B cell (primary cell): ENCODE results near the gene PPP2CA. TPM values are rescaled to one million over a fixed set of nuclear protein-coding genes. Genes with fewer than 3 reads are reported as not detected.

Source experiments
- ATAC-seq: fragments of 200-7000 bp; cut with Tn5 transposase; one replicate; pipeline ENCODE4 v1.10.0; 2021; ENCODE audit warnings: low read depth, mild to moderate bottlenecking, moderate number of reproducible peaks, moderate library complexity
- CTCF ChIA-PET: fragments of 350-600 bp; sonication (Branson Sonifier 250); formaldehyde crosslinking; loops from one replicate; lab custom pipeline; 2021; ENCODE audit warnings: antibody characterized with exemption, inconsistent platforms; lab: Charles Lee
- POLR2A ChIA-PET: fragments of 350-600 bp; sonication (Branson Sonifier 250); formaldehyde crosslinking; loops from one replicate; lab custom pipeline; 2021; ENCODE audit warnings: antibody characterized with exemption; lab: Charles Lee
- DNase-seq: peaks from one replicate; pipeline ENCODE4 v3.0.0; 2013
- H2AFZ ChIP-seq: 2 replicates; pipeline ENCODE4 v1.6.1; 2012; ENCODE audit warnings: mild to moderate bottlenecking, low read depth, low read length; ENCODE audit not compliant: insufficient read depth, poor library complexity, severe bottlenecking
- H3K27ac ChIP-seq, 2 donors: 1 replicate in 1 of 2; 2 replicates in 1 of 2; pipeline ENCODE4 v1.5.1; 2012 to 2013; ENCODE audit warnings: low read length in 2 of 2, mild to moderate bottlenecking in 2 of 2, moderate library complexity in 1 of 2
- H3K27me3 ChIP-seq, 4 experiments: fragments of 200-600 bp in 1 of 4; sonication (generic) in 1 of 4; replicated peaks in 1 of 4; 1 replicate in 2 of 4; 2 replicates in 2 of 4; pipeline versions ENCODE4 v1.6.1 to v1.7.0; 2013 to 2016; ENCODE audit warnings: low read length in 3 of 4, mild to moderate bottlenecking in 2 of 4, mixed read lengths in 1 of 4, moderate library complexity in 1 of 4; ENCODE audit not compliant: insufficient read depth in 4 of 4, control insufficient read depth in 3 of 4; ENCODE audit errors: control extremely low read depth in 1 of 4
- H3K36me3 ChIP-seq, 2 experiments: replicated peaks in 1 of 2; 1 replicate in 1 of 2; 2 replicates in 1 of 2; pipeline versions ENCODE4 v1.6.1 to v1.7.1; 2013; ENCODE audit warnings: low read length in 1 of 2; ENCODE audit not compliant: insufficient read depth in 2 of 2, control insufficient read depth in 1 of 2; ENCODE audit errors: control extremely low read depth in 1 of 2, extremely low read depth in 1 of 2
- H3K4me1 ChIP-seq, 2 donors: fragments of 200-600 bp in 1 of 2; sonication (generic) in 1 of 2; 1 replicate in 1 of 2; 2 replicates in 1 of 2; pipeline versions ENCODE4 v1.5.1 to v1.6.1; 2013 to 2017; ENCODE audit warnings: low read length in 2 of 2; ENCODE audit not compliant: control insufficient read depth in 2 of 2, insufficient read depth in 2 of 2
- H3K4me2 ChIP-seq: replicated peaks from 2 replicates; pipeline ENCODE3; 2012; ENCODE audit warnings: mild to moderate bottlenecking, low read depth, low read length; ENCODE audit not compliant: poor library complexity, severe bottlenecking
- H3K4me3 ChIP-seq, 5 experiments: fragments of 200-600 bp in 1 of 5; sonication (generic) in 1 of 5; 1 replicate in 3 of 5; 2 replicates in 2 of 5; pipeline versions ENCODE4 v1.5.1 to v1.7.0; 2011 to 2016; ENCODE audit warnings: low read length in 4 of 5, mild to moderate bottlenecking in 4 of 5, low read depth in 2 of 5, control low read depth in 1 of 5, moderate library complexity in 1 of 5; ENCODE audit not compliant: insufficient read depth in 1 of 5; ENCODE audit errors: control extremely low read depth in 1 of 5, extremely low read depth in 1 of 5
- H3K79me2 ChIP-seq: fragments of 200-600 bp; sonication (generic); one replicate; pipeline ENCODE4 v1.6.0; 2016; ENCODE audit warnings: low read length; ENCODE audit not compliant: control insufficient read depth, insufficient read depth
- H3K9ac ChIP-seq: fragments of 200-600 bp; sonication (generic); 2 replicates; pipeline ENCODE4 v1.6.1; 2017; ENCODE audit warnings: mild to moderate bottlenecking, low read length, moderate library complexity
- H3K9me3 ChIP-seq, 3 donors: one replicate each; pipeline versions ENCODE4 v1.6.1 to v1.7.1; 2013; ENCODE audit warnings: low read length in 2 of 3; ENCODE audit not compliant: control insufficient read depth in 2 of 3, insufficient read depth in 1 of 3; ENCODE audit errors: control extremely low read depth in 1 of 3
- H4K20me1 ChIP-seq: 2 replicates; pipeline ENCODE4 v1.6.0; 2012; ENCODE audit warnings: mild to moderate bottlenecking, low read length; ENCODE audit not compliant: insufficient read depth, control insufficient read depth, poor library complexity, severe bottlenecking
- H3K27ac Mint-ChIP-seq: one replicate; pipeline ENCODE4 v1.8.0; 2021; ENCODE audit warnings: mixed read lengths
- H3K27me3 Mint-ChIP-seq: one replicate; pipeline ENCODE4 v1.8.0; 2021; ENCODE audit warnings: mixed read lengths
- H3K4me1 Mint-ChIP-seq: one replicate; pipeline ENCODE4 v1.8.0; 2021; ENCODE audit warnings: mixed read lengths
- H3K4me3 Mint-ChIP-seq: one replicate; pipeline ENCODE4 v1.8.0; 2021; ENCODE audit warnings: mixed read lengths
- H3K9me3 Mint-ChIP-seq: one replicate; pipeline ENCODE4 v1.8.0; 2022; ENCODE audit warnings: mixed read lengths; ENCODE audit not compliant: insufficient read depth
- EZH2 ChIP-seq: IDR thresholded peaks from 2 replicates; pipeline ENCODE4 v1.6.1; 2012; ENCODE audit warnings: borderline replicate concordance, low read depth, mild to moderate bottlenecking, moderate library complexity, low read length; ENCODE audit not compliant: insufficient read depth, poor library complexity, severe bottlenecking
- WGBS: methylation state at CpG from one replicate; pipeline ENCODE4 v1.1.5; 2013; ENCODE audit warnings: missing lambda C conversion rate; ENCODE audit not compliant: insufficient coverage; 5-methylcytosine and 5-hydroxymethylcytosine counted together
- intact Hi-C: fragments of 100-400 bp; cut with micrococcal nuclease; formaldehyde crosslinking; loops from one replicate; pipeline ENCODE4 v1.10.0; 2022
- polyA plus RNA-seq: library from polyadenylated mRNA; depleted of rRNA; stranded (reverse); fragments of >200 nt; gene quantifications from 2 replicates; pipeline ENCODE4 v1.2.3, GENCODE V29; 2012
- total RNA-seq, 2 donors: library from RNA; stranded (reverse); fragments of 120-200 nt in 1 of 2; gene quantifications; 1 replicate in 1 of 2; 2 replicates in 1 of 2; pipeline versions ENCODE4 v1.2.3 to v1.2.4, GENCODE V29; 2013 to 2022
- TF ChIP-seq, protein P1 (sequence below): fragments of 200-600 bp; IDR thresholded peaks from one replicate; pipeline ENCODE4 v1.8.0; 2022; ENCODE audit warnings: antibody characterized with exemption, mild to moderate bottlenecking

PPP2CA gene
- total and polyA plus RNA-seq, 2 donors (not counting 1 experiment from before 2014, with no cell fraction given) = 82.3 to 86.2 TPM

- H3K4me1 Mint-ChIP-seq = no peaks in the 10 kb centered on the region
- Histone ChIP-seq H3K4me3 (no peak overlapping the region), H3K27ac (no peak overlapping the region), H3K9ac (no peak overlapping the region), H3K4me2 (no peak overlapping the region), H3K27me3 (no peaks in the 10 kb centered on the region), H4K20me1 (no peaks in the 10 kb centered on the region), H3K4me1 (no peaks in the 10 kb centered on the region), H3K36me3 (no peaks in the 10 kb centered on the region), H3K79me2 (no peaks in the 10 kb centered on the region), H3K9me3 (no peaks in the 10 kb centered on the region), H2AFZ (no peak overlapping the region)
- H3K4me3 Mint-ChIP-seq = no peak overlapping the region
- CTCF ChIA-PET = interaction anchor here (0.7 to 1.0 kb wide), 2 partner anchors 10 to 107 kb away, joined by 3 read pairs; no protein-coding TSS in a partner anchor
- TF ChIP-seq, protein P1, sequence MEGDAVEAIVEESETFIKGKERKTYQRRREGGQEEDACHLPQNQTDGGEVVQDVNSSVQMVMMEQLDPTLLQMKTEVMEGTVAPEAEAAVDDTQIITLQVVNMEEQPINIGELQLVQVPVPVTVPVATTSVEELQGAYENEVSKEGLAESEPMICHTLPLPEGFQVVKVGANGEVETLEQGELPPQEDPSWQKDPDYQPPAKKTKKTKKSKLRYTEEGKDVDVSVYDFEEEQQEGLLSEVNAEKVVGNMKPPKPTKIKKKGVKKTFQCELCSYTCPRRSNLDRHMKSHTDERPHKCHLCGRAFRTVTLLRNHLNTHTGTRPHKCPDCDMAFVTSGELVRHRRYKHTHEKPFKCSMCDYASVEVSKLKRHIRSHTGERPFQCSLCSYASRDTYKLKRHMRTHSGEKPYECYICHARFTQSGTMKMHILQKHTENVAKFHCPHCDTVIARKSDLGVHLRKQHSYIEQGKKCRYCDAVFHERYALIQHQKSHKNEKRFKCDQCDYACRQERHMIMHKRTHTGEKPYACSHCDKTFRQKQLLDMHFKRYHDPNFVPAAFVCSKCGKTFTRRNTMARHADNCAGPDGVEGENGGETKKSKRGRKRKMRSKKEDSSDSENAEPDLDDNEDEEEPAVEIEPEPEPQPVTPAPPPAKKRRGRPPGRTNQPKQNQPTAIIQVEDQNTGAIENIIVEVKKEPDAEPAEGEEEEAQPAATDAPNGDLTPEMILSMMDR = no peak
- TF ChIP-seq EZH2 = no peak
- peaks cover 6% of the 10 kb centered on the region for H3K27me3 Mint-ChIP-seq
- H3K9me3 Mint-ChIP-seq = no peaks in the 10 kb centered on the region
- intact Hi-C loops = no loop called here
- no peak for DNase-seq
- POLR2A ChIA-PET = no interaction called here
- 93% methylated on average over 4 of the region's 6 CpGs for WGBS
- no peak overlapping the region for H3K27ac Mint-ChIP-seq
- ATAC-seq = no peak
These were observed 21.8 kb upstream of the PPP2CA start for GRCh38 chr5:134247428-134248224.

GRCh38 chr5:134246771-134247427, 21.0 kb upstream of the PPP2CA start:
- H2AFZ ChIP-seq = no peak overlapping the region
- no peaks in the 10 kb centered on the region for H3K4me1 Mint-ChIP-seq
- no peak overlapping the region for H3K27ac ChIP-seq
- H3K4me1 ChIP-seq = no peaks in the 10 kb centered on the region
- WGBS = 98% methylated on average over 5 of the region's 5 CpGs
- H3K27me3 ChIP-seq = no peaks in the 10 kb centered on the region
- TF ChIP-seq EZH2 = no peak
- TF ChIP-seq, protein P1 = no peak
- ChIA-PET POLR2A (no interaction called here), CTCF (no interaction called here)
- intact Hi-C loops = no loop called here
- no peak overlapping the region for H3K9ac ChIP-seq
- no peak for DNase-seq
- H3K4me2 ChIP-seq = no peak overlapping the region
- no peak overlapping the region for H3K4me3 Mint-ChIP-seq
- H4K20me1 ChIP-seq = no peaks in the 10 kb centered on the region
- H3K9me3 ChIP-seq = no peaks in the 10 kb centered on the region
- H3K79me2 ChIP-seq = no peaks in the 10 kb centered on the region
- no peaks in the 10 kb centered on the region for H3K36me3 ChIP-seq
- ATAC-seq = no peak
- peaks cover 4% of the 10 kb centered on the region for H3K27me3 Mint-ChIP-seq
- no peak overlapping the region for H3K4me3 ChIP-seq
- no peaks in the 10 kb centered on the region for H3K9me3 Mint-ChIP-seq
- H3K27ac Mint-ChIP-seq = no peak overlapping the region
